Naive thymus-derived CD4-positive, alpha-beta T cell (primary cell): Measurements from ENCODE around the gene PP2D1. TPM values are rescaled to one million over a fixed set of nuclear protein-coding genes. Genes with fewer than 3 reads are reported as not detected.

Experiments used
- ATAC-seq: fragments of 150-1000 bp; cut with Tn5 transposase; 2 replicates; pipeline ENCODE4 v1.10.0; 2021; ENCODE audit warnings: mild to moderate bottlenecking, moderate library complexity
- CTCF ChIA-PET: fragments of 350-600 bp; sonication (Branson Sonifier 250); formaldehyde crosslinking; loops from one replicate; lab custom pipeline; 2021; ENCODE audit warnings: antibody characterized with exemption; lab: Charles Lee
- POLR2A ChIA-PET: fragments of 350-600 bp; sonication (Branson Sonifier 250); formaldehyde crosslinking; loops from one replicate; lab custom pipeline; 2021; ENCODE audit warnings: antibody characterized with exemption, inconsistent platforms; lab: Charles Lee
- DNase-seq, 9 donors: peaks; one replicate each; pipeline versions ENCODE4 v3.0.0 to v3.0.0-alpha.2; 2020 to 2022; ENCODE audit warnings: mixed read lengths in 1 of 9
- H3K27ac ChIP-seq: one replicate; pipeline ENCODE4 v1.7.0; 2013; ENCODE audit warnings: mild to moderate bottlenecking, low read depth, low read length, moderate library complexity
- H3K27me3 ChIP-seq, 2 donors: one replicate each; pipeline ENCODE4 v1.7.0; 2013; ENCODE audit warnings: low read length in 2 of 2, mild to moderate bottlenecking in 2 of 2, moderate library complexity in 2 of 2; ENCODE audit not compliant: control insufficient read depth in 2 of 2, insufficient read depth in 2 of 2
- H3K36me3 ChIP-seq, 3 experiments: 1 replicate in 2 of 3; 2 replicates in 1 of 3; pipeline ENCODE4 v1.7.0; 2013; ENCODE audit warnings: low read length in 3 of 3, mild to moderate bottlenecking in 3 of 3, moderate library complexity in 1 of 3; ENCODE audit not compliant: insufficient read depth in 3 of 3, control insufficient read depth in 2 of 3
- H3K4me1 ChIP-seq, 2 donors: one replicate each; pipeline ENCODE4 v1.7.0; 2013; ENCODE audit warnings: low read length in 2 of 2, mild to moderate bottlenecking in 2 of 2, moderate library complexity in 1 of 2; ENCODE audit not compliant: control insufficient read depth in 2 of 2, insufficient read depth in 2 of 2
- H3K4me3 ChIP-seq: 2 replicates; pipeline ENCODE4 v1.7.0; 2013; ENCODE audit warnings: mild to moderate bottlenecking, low read length
- H3K9me3 ChIP-seq, 3 experiments: 1 replicate in 2 of 3; 2 replicates in 1 of 3; pipeline ENCODE4 v1.7.0; 2013; ENCODE audit warnings: low read length in 3 of 3; ENCODE audit not compliant: control insufficient read depth in 2 of 3
- H3K27ac Mint-ChIP-seq, 9 donors: one replicate each; pipeline ENCODE4 v1.8.0; 2020 to 2022; ENCODE audit warnings: mixed read lengths in 9 of 9, mild to moderate bottlenecking in 8 of 9, moderate library complexity in 5 of 9, inconsistent platforms in 2 of 9
- H3K27me3 Mint-ChIP-seq, 5 donors: one replicate each; pipeline ENCODE4 v1.8.0; 2021 to 2022; ENCODE audit warnings: mixed read lengths in 5 of 5, mild to moderate bottlenecking in 1 of 5
- H3K36me3 Mint-ChIP-seq, 5 donors: one replicate each; pipeline ENCODE4 v1.8.0; 2020 to 2022; ENCODE audit warnings: mixed read lengths in 5 of 5, mild to moderate bottlenecking in 3 of 5, inconsistent platforms in 1 of 5
- H3K4me1 Mint-ChIP-seq, 7 donors: one replicate each; pipeline ENCODE4 v1.8.0; 2020 to 2022; ENCODE audit warnings: mixed read lengths in 7 of 7, mild to moderate bottlenecking in 3 of 7, inconsistent platforms in 1 of 7
- H3K4me3 Mint-ChIP-seq, 10 donors: one replicate each; pipeline ENCODE4 v1.8.0; 2020 to 2022; ENCODE audit warnings: mild to moderate bottlenecking in 10 of 10, mixed read lengths in 10 of 10, moderate library complexity in 6 of 10, inconsistent platforms in 2 of 10
- H3K9me3 Mint-ChIP-seq, 11 donors: one replicate each; pipeline ENCODE4 v1.8.0; 2020 to 2022; ENCODE audit warnings: mixed read lengths in 11 of 11, mild to moderate bottlenecking in 4 of 11, inconsistent platforms in 1 of 11, moderate library complexity in 1 of 11
- intact Hi-C, 2 donors: fragments of 100-400 bp; cut with micrococcal nuclease; formaldehyde crosslinking; loops; one replicate each; pipeline ENCODE4 v1.15.1; 2023
- polyA plus RNA-seq, 2 donors: library from polyadenylated mRNA; unstranded; fragments of 300-500 nt; fragmentation: Illumina TruSeq; gene quantifications; one replicate each; pipeline ENCODE4 v1.2.3, GENCODE V29; 2021
- total RNA-seq, 6 experiments: library from RNA in 5 of 6; stranded (reverse) in 5 of 6; gene quantifications; 1 replicate in 5 of 6; 2 replicates in 1 of 6; pipeline ENCODE4 v1.2.3 and lab custom pipeline; 2021 to 2026

Gene PP2D1
- total and polyA plus RNA-seq, 7 experiments from 2014 or later, result 0.29 to 0.60 TPM; not detected in 5

GRCh38 chr3:19947549-19948225, 64.4 kb downstream of the PP2D1 start:
- H3K4me1 Mint-ChIP-seq, result peaks cover 32 to 75% (median 66%) of the 10 kb centered on the region in 7 donors
- peaks cover 0 to 7% (median 0%) of the 10 kb centered on the region in 11 donors for H3K9me3 Mint-ChIP-seq
- intact Hi-C loops, result loop anchor here (1.0 to 10.0 kb wide), 12 partner anchors 16 to 1503 kb away; partner anchors contain the start of genes SGO1 (in 2 of the 2) and KAT2B (in 1 of the 2)

GRCh38 chr3:19946832-19947548, 65.1 kb downstream of the PP2D1 start, which contains the start of gene RAB5A:
Gene RAB5A, plus strand, starts transcription at chr3:19947097. Its CDS starts 3,802 bp downstream, at chr3:19950899.
- H3K4me1 Mint-ChIP-seq, result peaks cover 25 to 68% (median 59%) of the 10 kb centered on the region in 7 donors
- DNase-seq, result peak; percentile 87 to 98 (median 96)
- H3K27me3 Mint-ChIP-seq, result peaks cover 0 to 3% (median 0%) of the 10 kb centered on the region in 5 donors
- Histone ChIP-seq H3K27ac (peak within 1 kb of the TSS; percentile 94), H3K9me3 (no peaks in the 10 kb centered on the region), H3K4me1 (peaks cover 19 to 27% of the 10 kb centered on the region in 2 donors), H3K27me3 (no peaks in the 10 kb centered on the region), H3K4me3 (peak within 1 kb of the TSS; percentile 88), H3K36me3 (peaks cover 0 to 16% (median 0%) of the 10 kb centered on the region in 3 experiments)
- H3K27ac Mint-ChIP-seq, result peak within 1 kb of the TSS; percentile 98 to 100 (median 99)
- H3K9me3 Mint-ChIP-seq, result peaks cover 0 to 7% (median 0%) of the 10 kb centered on the region in 11 donors
- peak; percentile 89 for ATAC-seq
- ChIA-PET POLR2A (interaction anchor here (0.7 to 1.1 kb wide), 3 partner anchors 11 to 94 kb away, joined by 3 read pairs; no protein-coding TSS in a partner anchor), CTCF (no interaction called here)
- H3K36me3 Mint-ChIP-seq, result peaks cover 0 to 12% (median 7%) of the 10 kb centered on the region in 5 donors
- intact Hi-C loops, result loop anchor here (1.0 to 10.0 kb wide), 12 partner anchors 16 to 1502 kb away; partner anchors contain the start of genes SGO1 (in 2 of the 2) and KAT2B (in 1 of the 2)
- peak within 1 kb of the TSS; percentile 91 to 99 (median 97) for H3K4me3 Mint-ChIP-seq

More at GRCh38 chr3:19947549-19948225, 64.4 kb downstream of the PP2D1 start:
- H3K36me3 ChIP-seq, result peaks cover 0 to 23% (median 0%) of the 10 kb centered on the region in 3 experiments
- peak overlapping the region; percentile 88 for H3K4me3 ChIP-seq
- Mint-ChIP-seq H3K36me3 (peaks cover 0 to 17% (median 7%) of the 10 kb centered on the region in 5 donors), H3K27ac (peak overlapping the region; percentile 98 to 100 (median 99)), H3K4me3 (peak overlapping the region; percentile 91 to 99 (median 97)), H3K27me3 (peaks cover 0 to 3% (median 0%) of the 10 kb centered on the region in 5 donors)
- H3K9me3 ChIP-seq, result no peaks in the 10 kb centered on the region
- peaks cover 19 to 31% of the 10 kb centered on the region in 2 donors for H3K4me1 ChIP-seq
- CTCF ChIA-PET, result no interaction called here
- peak; percentile 34 to 71 (median 59) for DNase-seq
- H3K27me3 ChIP-seq, result no peaks in the 10 kb centered on the region
- POLR2A ChIA-PET, result interaction anchor here (0.7 to 1.9 kb wide), 5 partner anchors 11 to 238 kb away, joined by 3 to 5 read pairs (median 3); partner anchors contain the start of genes KAT2B and SGO1
- H3K27ac ChIP-seq, result peak overlapping the region; percentile 94
- peak; percentile 31 for ATAC-seq

GRCh38 chr3:19945969-19946831, 65.9 kb downstream of the PP2D1 start:
- Histone ChIP-seq H3K27me3 (no peaks in the 10 kb centered on the region), H3K4me1 (peaks cover 19 to 24% of the 10 kb centered on the region in 2 donors), H3K9me3 (no peaks in the 10 kb centered on the region), H3K36me3 (peaks cover 0 to 10% (median 0%) of the 10 kb centered on the region in 3 experiments), H3K27ac (peak overlapping the region; percentile 94), H3K4me3 (peak overlapping the region; percentile 88)
- CTCF ChIA-PET, result no interaction called here
- ATAC-seq, result peak; percentile 1
- POLR2A ChIA-PET, result no interaction called here
- Mint-ChIP-seq H3K4me1 (peaks cover 18 to 60% (median 52%) of the 10 kb centered on the region in 7 donors), H3K27ac (peak overlapping the region; percentile 98 to 100 (median 99)), H3K9me3 (peaks cover 0 to 3% (median 0%) of the 10 kb centered on the region in 11 donors), H3K27me3 (peaks cover 0 to 3% (median 0%) of the 10 kb centered on the region in 5 donors), H3K4me3 (peak overlapping the region; percentile 91 to 99 (median 97)), H3K36me3 (peaks cover 0 to 8% (median 4%) of the 10 kb centered on the region in 5 donors)
- DNase-seq, result peak in 3 of 9 donors; percentile 1 to 47 (median 14)
- intact Hi-C loops, result loop anchor here (2.0 to 10.0 kb wide), 7 partner anchors 29 to 1501 kb away; no protein-coding TSS in a partner anchor

GRCh38 chr3:19945534-19945933, 66.5 kb downstream of the PP2D1 start:
- peaks cover 0 to 3% (median 0%) of the 10 kb centered on the region in 11 donors for H3K9me3 Mint-ChIP-seq
- H3K27me3 Mint-ChIP-seq, result peaks cover 0 to 3% (median 0%) of the 10 kb centered on the region in 5 donors
- peaks cover 0 to 4% (median 0%) of the 10 kb centered on the region in 5 donors for H3K36me3 Mint-ChIP-seq
- Histone ChIP-seq H3K4me3 (no peak overlapping the region), H3K4me1 (peaks cover 19 to 24% of the 10 kb centered on the region in 2 donors), H3K9me3 (no peaks in the 10 kb centered on the region), H3K27me3 (no peaks in the 10 kb centered on the region), H3K36me3 (peaks cover 0 to 10% (median 0%) of the 10 kb centered on the region in 3 experiments), H3K27ac (peak overlapping the region; percentile 94)
- intact Hi-C loops, result loop anchor here (5.0 to 10.0 kb wide), 4 partner anchors 843 to 1501 kb away; no protein-coding TSS in a partner anchor
- H3K4me1 Mint-ChIP-seq, result peaks cover 13 to 53% (median 45%) of the 10 kb centered on the region in 7 donors
- peak overlapping the region; percentile 42 to 100 (median 98) for H3K27ac Mint-ChIP-seq
- ATAC-seq, result no peak
- ChIA-PET CTCF (no interaction called here), POLR2A (no interaction called here)
- peak overlapping the region; percentile 44 to 99 (median 96) for H3K4me3 Mint-ChIP-seq
- no peak for DNase-seq

GRCh38 chr3:19940643-19941042, 71.4 kb downstream of the PP2D1 start:
- CTCF ChIA-PET, result no interaction called here
- H3K27me3 Mint-ChIP-seq, result no peaks in the 10 kb centered on the region
- no peak overlapping the region for H3K4me3 Mint-ChIP-seq
- no peak overlapping the region for H3K27ac Mint-ChIP-seq
- peaks cover 0 to 3% (median 0%) of the 10 kb centered on the region in 11 donors for H3K9me3 Mint-ChIP-seq
- H3K4me1 ChIP-seq, result peaks cover 0 to 2% of the 10 kb centered on the region in 2 donors
- no peaks in the 10 kb centered on the region for H3K9me3 ChIP-seq
- H3K27ac ChIP-seq, result no peak overlapping the region
- no peaks in the 10 kb centered on the region for H3K27me3 ChIP-seq
- no peaks in the 10 kb centered on the region for H3K36me3 ChIP-seq
- intact Hi-C loops, result loop anchor here in 1 of 2 donors (10.0 kb wide), 1 partner anchor 1496 kb away; no protein-coding TSS in a partner anchor
- H3K4me1 Mint-ChIP-seq, result peaks cover 0 to 15% (median 9%) of the 10 kb centered on the region in 7 donors
- peaks cover 0 to 4% (median 0%) of the 10 kb centered on the region in 5 donors for H3K36me3 Mint-ChIP-seq
- POLR2A ChIA-PET, result no interaction called here
- no peak for DNase-seq
- no peak for ATAC-seq
- no peak overlapping the region for H3K4me3 ChIP-seq
